ENCODE results near the gene CDK10.

CDK10 gene

GRCh38 chr16:89655062-89655643 is 31.3 kb upstream of the CDK10 start:
- no peaks in the 10 kb centered on the region for H3K9me3 ChIP-seq (ENCODE audit: control insufficient read depth, insufficient read depth, low read length)
- H3K27ac ChIP-seq (ENCODE audit: low read depth, low read length) = no peak overlapping the region
- peaks cover 76% of the 10 kb centered on the region for H3K79me2 ChIP-seq (ENCODE audit: control insufficient read depth, low read length)
- H3F3A ChIP-seq (ENCODE audit: control insufficient read depth, insufficient read depth) = no peaks in the 10 kb centered on the region
- H4K20me1 ChIP-seq (ENCODE audit: control insufficient read depth, insufficient read depth, low read depth, low read length) = peaks cover 7% of the 10 kb centered on the region
- H3K27me3 ChIP-seq (ENCODE audit: control insufficient read depth, low read length) = no peaks in the 10 kb centered on the region
- H3K36me3 ChIP-seq (ENCODE audit: control insufficient read depth, low read length) = peaks cover 22% of the 10 kb centered on the region
- no peak for TF ChIP-seq EZH2phosphoT487 (IDR thresholded peaks at IDR 0.05; ENCODE audit: borderline replicate concordance, low read length)
- TF ChIP-seq, protein P1, sequence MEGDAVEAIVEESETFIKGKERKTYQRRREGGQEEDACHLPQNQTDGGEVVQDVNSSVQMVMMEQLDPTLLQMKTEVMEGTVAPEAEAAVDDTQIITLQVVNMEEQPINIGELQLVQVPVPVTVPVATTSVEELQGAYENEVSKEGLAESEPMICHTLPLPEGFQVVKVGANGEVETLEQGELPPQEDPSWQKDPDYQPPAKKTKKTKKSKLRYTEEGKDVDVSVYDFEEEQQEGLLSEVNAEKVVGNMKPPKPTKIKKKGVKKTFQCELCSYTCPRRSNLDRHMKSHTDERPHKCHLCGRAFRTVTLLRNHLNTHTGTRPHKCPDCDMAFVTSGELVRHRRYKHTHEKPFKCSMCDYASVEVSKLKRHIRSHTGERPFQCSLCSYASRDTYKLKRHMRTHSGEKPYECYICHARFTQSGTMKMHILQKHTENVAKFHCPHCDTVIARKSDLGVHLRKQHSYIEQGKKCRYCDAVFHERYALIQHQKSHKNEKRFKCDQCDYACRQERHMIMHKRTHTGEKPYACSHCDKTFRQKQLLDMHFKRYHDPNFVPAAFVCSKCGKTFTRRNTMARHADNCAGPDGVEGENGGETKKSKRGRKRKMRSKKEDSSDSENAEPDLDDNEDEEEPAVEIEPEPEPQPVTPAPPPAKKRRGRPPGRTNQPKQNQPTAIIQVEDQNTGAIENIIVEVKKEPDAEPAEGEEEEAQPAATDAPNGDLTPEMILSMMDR (IDR thresholded peaks at IDR 0.05; ENCODE audit: low read depth, low read length, poor library complexity, severe bottlenecking) = no peak
- no peaks in the 10 kb centered on the region for H3K9me2 ChIP-seq (replicated peaks; ENCODE audit: control insufficient read depth, low read length)
- no peak overlapping the region for H3K4me3 ChIP-seq (ENCODE audit: low read length)
- H3K4me2 ChIP-seq (ENCODE audit: low read length) = no peak overlapping the region
- peaks cover 20% of the 10 kb centered on the region for H3K4me1 ChIP-seq (ENCODE audit: control insufficient read depth, low read length)

DNA sequence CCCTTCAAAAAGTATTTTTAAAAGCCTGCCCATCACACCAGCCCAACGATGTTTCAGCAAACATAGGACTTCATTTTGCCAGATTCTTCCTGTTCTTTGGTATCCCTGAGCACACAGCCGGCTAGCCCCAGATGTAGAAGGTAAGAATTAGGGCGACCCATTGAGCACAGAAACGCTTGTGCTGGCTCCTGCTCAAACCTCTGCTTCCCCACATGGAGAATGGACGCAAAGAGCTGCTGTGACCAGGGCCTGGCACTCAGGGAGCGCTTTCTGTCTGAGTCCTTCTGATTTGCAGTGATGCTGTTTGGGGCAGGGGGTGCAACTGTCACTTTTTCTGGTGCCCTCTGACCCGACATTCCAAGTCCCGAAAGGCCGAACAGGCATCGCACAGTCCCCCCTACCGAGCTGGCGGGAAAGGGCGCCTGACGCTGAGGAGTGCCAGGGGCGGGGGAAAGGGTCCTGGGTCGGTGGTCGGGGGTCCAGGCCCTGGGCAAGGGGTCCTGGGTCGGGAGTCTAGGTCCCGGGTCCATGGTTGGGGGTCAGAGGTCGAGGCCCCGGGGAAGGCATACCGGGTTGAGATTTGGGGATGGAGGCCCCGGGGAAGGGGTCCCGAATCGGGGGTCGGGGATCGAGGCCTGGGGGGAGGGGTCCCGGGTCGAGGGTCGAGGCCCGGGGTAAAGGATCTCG is 29.9 kb upstream of the CDK10 start:
- Histone ChIP-seq H4K20me1 (ENCODE audit: control insufficient read depth, insufficient read depth, low read depth, low read length) (peaks cover 7% of the 10 kb centered on the region), H3K9me2 (replicated peaks; ENCODE audit: control insufficient read depth, low read length) (no peaks in the 10 kb centered on the region), H3F3A (ENCODE audit: control insufficient read depth, insufficient read depth) (no peaks in the 10 kb centered on the region), H3K9me3 (ENCODE audit: control insufficient read depth, insufficient read depth, low read length) (no peaks in the 10 kb centered on the region), H3K27ac (ENCODE audit: low read depth, low read length) (no peak overlapping the region), H3K4me3 (ENCODE audit: low read length) (peak overlapping the region; percentile 84), H3K36me3 (ENCODE audit: control insufficient read depth, low read length) (peaks cover 36% of the 10 kb centered on the region), H3K27me3 (ENCODE audit: control insufficient read depth, low read length) (no peaks in the 10 kb centered on the region), H3K79me2 (ENCODE audit: control insufficient read depth, low read length) (peaks cover 78% of the 10 kb centered on the region), H3K4me1 (ENCODE audit: control insufficient read depth, low read length) (peaks cover 20% of the 10 kb centered on the region), H3K4me2 (ENCODE audit: low read length) (peak overlapping the region; percentile 75)
- TF ChIP-seq, protein P1 (IDR thresholded peaks at IDR 0.05; ENCODE audit: low read depth, low read length, poor library complexity, severe bottlenecking) = no peak
- TF ChIP-seq EZH2phosphoT487 (IDR thresholded peaks at IDR 0.05; ENCODE audit: borderline replicate concordance, low read length) = no peak

DNA sequence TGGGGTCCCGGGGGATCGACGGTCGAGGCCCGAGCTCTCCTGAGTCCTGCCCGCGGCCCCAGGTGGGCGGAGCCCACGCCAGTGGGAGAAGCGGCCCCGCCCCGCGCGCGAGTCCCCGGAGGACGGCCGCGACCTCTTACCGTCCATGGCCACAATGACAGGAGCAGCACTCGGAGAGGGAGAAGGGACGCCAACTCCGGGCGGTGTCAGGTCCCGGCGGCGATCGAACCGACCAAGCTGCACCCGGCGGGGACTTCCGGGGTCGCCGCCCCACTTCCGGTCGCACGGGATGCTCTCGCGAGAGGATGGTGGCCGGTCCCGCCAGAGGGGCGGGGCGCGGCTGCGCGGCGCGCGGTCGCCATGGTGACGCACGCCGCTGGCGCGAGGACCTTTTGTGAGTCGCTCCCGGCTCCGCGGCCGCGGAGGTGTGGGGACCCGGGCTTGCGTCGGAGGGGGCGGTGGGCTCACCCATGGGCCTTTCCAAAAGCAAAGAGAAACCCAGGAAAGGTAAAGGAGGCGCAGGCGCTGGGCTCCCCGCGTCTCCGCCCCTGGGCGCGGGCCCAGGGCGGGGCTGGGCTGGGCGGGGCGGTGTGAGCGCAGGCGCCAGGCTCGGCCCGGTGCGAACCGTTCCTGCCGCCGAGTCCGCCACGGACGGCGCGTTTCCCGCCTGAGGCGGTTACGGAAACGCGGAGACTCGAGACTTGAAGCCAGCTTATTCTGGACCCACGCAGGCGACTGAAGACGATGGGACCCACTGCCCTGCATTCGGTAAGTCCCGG is 28.9 kb upstream of the CDK10 start, which contains the start of the genes CHMP1A and SPATA33:
Gene CHMP1A (minus strand): TSS at position 267 of the 779 bp plus-strand sequence. CDS start 120 bp downstream, at position 147.
Gene SPATA33 (plus strand): TSS at position 395 of the 779 bp plus-strand sequence. CDS start 76 bp downstream, at position 471.
- H3K4me1 ChIP-seq (ENCODE audit: control insufficient read depth, low read length) = peaks cover 20% of the 10 kb centered on the region
- H3K79me2 ChIP-seq (ENCODE audit: control insufficient read depth, low read length) = peaks cover 70% of the 10 kb centered on the region
- no peaks in the 10 kb centered on the region for H3K27me3 ChIP-seq (ENCODE audit: control insufficient read depth, low read length)
- TF ChIP-seq, protein P1 (IDR thresholded peaks at IDR 0.05; ENCODE audit: low read depth, low read length, poor library complexity, severe bottlenecking) = no peak
- TF ChIP-seq EZH2phosphoT487 (IDR thresholded peaks at IDR 0.05; ENCODE audit: borderline replicate concordance, low read length) = no peak
- no peaks in the 10 kb centered on the region for H3F3A ChIP-seq (ENCODE audit: control insufficient read depth, insufficient read depth)
- peak within 1 kb of the TSS; percentile 75 for H3K4me2 ChIP-seq (ENCODE audit: low read length)
- H3K9me3 ChIP-seq (ENCODE audit: control insufficient read depth, insufficient read depth, low read length) = no peaks in the 10 kb centered on the region
- H3K36me3 ChIP-seq (ENCODE audit: control insufficient read depth, low read length) = peaks cover 31% of the 10 kb centered on the region
- peaks cover 7% of the 10 kb centered on the region for H4K20me1 ChIP-seq (ENCODE audit: control insufficient read depth, insufficient read depth, low read depth, low read length)
- peak within 1 kb of the TSS; percentile 84 for H3K4me3 ChIP-seq (ENCODE audit: low read length)
- H3K27ac ChIP-seq (ENCODE audit: low read depth, low read length) = peak within 1 kb of the TSS; percentile 43
- H3K9me2 ChIP-seq (replicated peaks; ENCODE audit: control insufficient read depth, low read length) = no peaks in the 10 kb centered on the region
